Measurements from ENCODE around the gene POLR2E.

DNA sequence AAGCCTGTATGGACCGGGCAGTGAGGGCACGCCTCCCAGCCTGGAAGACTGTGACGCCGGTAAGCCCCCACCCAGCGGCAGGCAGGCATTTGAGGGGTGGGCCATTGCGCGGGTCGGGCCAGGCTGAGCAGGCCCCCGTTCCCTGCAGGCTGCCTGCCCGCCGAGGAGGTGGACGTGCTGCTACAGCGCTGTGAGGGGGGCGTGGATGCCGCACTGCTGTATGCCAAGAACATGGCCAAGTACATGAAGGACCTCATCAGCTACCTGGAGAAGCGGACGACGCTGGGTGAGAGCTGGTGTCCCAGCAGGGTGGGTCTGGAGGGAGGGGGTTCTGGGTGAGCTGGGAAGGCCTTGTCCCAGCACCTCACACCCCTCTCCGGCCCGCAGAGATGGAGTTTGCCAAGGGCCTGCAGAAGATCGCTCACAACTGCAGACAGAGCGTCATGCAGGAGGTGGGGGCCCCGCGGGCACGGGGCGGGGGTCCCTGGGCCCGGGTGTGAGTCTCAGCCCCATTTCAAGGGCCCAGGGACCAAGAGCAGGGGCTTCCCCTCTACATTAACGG, 21.1 kb downstream of the POLR2E start:
- TF ChIP-seq, protein P1, sequence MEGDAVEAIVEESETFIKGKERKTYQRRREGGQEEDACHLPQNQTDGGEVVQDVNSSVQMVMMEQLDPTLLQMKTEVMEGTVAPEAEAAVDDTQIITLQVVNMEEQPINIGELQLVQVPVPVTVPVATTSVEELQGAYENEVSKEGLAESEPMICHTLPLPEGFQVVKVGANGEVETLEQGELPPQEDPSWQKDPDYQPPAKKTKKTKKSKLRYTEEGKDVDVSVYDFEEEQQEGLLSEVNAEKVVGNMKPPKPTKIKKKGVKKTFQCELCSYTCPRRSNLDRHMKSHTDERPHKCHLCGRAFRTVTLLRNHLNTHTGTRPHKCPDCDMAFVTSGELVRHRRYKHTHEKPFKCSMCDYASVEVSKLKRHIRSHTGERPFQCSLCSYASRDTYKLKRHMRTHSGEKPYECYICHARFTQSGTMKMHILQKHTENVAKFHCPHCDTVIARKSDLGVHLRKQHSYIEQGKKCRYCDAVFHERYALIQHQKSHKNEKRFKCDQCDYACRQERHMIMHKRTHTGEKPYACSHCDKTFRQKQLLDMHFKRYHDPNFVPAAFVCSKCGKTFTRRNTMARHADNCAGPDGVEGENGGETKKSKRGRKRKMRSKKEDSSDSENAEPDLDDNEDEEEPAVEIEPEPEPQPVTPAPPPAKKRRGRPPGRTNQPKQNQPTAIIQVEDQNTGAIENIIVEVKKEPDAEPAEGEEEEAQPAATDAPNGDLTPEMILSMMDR (IDR thresholded peaks at IDR 0.05), result no peak
- no peak for TF ChIP-seq POLR2A (IDR thresholded peaks at IDR 0.05)
